Cardiac septum (tissue), 1 donor: ENCODE results near the gene EDA. TPM values are rescaled to one million over a fixed set of nuclear protein-coding genes. Genes with fewer than 3 reads are reported as not detected.
A peak's percentile ranks its signal among the peaks of the same experiment; 100 is the strongest.

Experiments
- microRNA-seq: library from miRNA; unstranded; fragments of <30 nt; microRNA quantifications from one replicate; pipeline ENCODE4 v1.2.0, GENCODE V29; 2020
- total RNA-seq: library from RNA; stranded (reverse); fragmentation: NEBNext Ultra II Directional; extraction: Animal tissue kit (Norgen Biotek cat#: 25700); gene quantifications from one replicate; pipeline ENCODE4 v1.2.1, GENCODE V29; 2021
- donor health status: DM: no; HTN: no; CAD: no.

Gene EDA
- total RNA-seq, 1 donor from 2014 or later = 5.9 TPM

Small RNA genes within 50 kb of the gene (microRNA-seq; reads per million reads assigned to microRNA genes)
- gene MIR676 = 15.6 reads per million, percentile 32 among the genes with 10 or more reads in this experiment

Other genes starting within 250 kb of the EDA start
- 4.4 TPM for gene NALF2, start 111.8 kb upstream of the EDA start, total RNA-seq